HEK293 (cell line): ENCODE measurements around the gene SVIL.

Experiments
- CTCF ChIA-PET: fragments of 350-600 bp; formaldehyde crosslinking; extraction: SDS; loops from one replicate; lab custom pipeline; 2021; ENCODE audit warnings: antibody characterized with exemption; lab: Yijun Ruan, JAX
- POLR2A ChIA-PET: fragments of 300-600 bp; formaldehyde crosslinking; extraction: SDS; loops from one replicate; lab custom pipeline; 2020; ENCODE audit warnings: antibody characterized with exemption, inconsistent platforms; lab: Yijun Ruan, JAX
- H3K27ac ChIP-seq: fragments of 200-500 bp; sonication (Bioruptor generic); 2 replicates; pipeline ENCODE4 v1.5.1; 2014; ENCODE audit warnings: low read depth, low read length, control low read depth, inconsistent platforms; ENCODE audit errors: extremely low read depth
- H3K36me3 ChIP-seq, 2 experiments: fragments of 200-500 bp in 1 of 2; sonication (Bioruptor generic) in 1 of 2; 1 replicate in 1 of 2; 2 replicates in 1 of 2; pipeline ENCODE4 v1.5.1; 2014 to 2017; ENCODE audit warnings: inconsistent platforms in 2 of 2, low read length in 2 of 2; ENCODE audit not compliant: control insufficient read depth in 2 of 2, insufficient read depth in 1 of 2
- H3K4me1 ChIP-seq: fragments of 200-500 bp; sonication (Bioruptor generic); 2 replicates; pipeline ENCODE4 v1.5.1; 2014; ENCODE audit warnings: mild to moderate bottlenecking, low read length, inconsistent platforms; ENCODE audit not compliant: control insufficient read depth, insufficient read depth
- H3K4me3 ChIP-seq: 2 replicates; pipeline ENCODE4 v1.5.1; 2011; ENCODE audit warnings: low read depth, mild to moderate bottlenecking, control low read depth, low read length, moderate library complexity
- H3K9me3 ChIP-seq: fragments of 200-500 bp; sonication (Bioruptor generic); 2 replicates; pipeline ENCODE4 v1.5.1; 2014; ENCODE audit warnings: low read depth, low read length, inconsistent platforms; ENCODE audit not compliant: control insufficient read depth, insufficient read depth
- MEIS1 ChIP-seq: sonication (generic); formaldehyde crosslinking; IDR thresholded peaks from 2 replicates; pipeline ENCODE4 v1.8.1; 2022; ENCODE audit warnings: missing genetic modification reagents, mild to moderate bottlenecking, borderline replicate concordance
- SP7 ChIP-seq: fragments of 450-650 bp; formaldehyde crosslinking; IDR thresholded peaks from 2 replicates; pipeline ENCODE4 v1.5.1; 2016; ENCODE audit warnings: missing biosample characterization, missing genetic modification characterization
- TCF7L2 ChIP-seq: IDR thresholded peaks from 2 replicates; pipeline ENCODE4 v1.6.1; 2011; ENCODE audit warnings: low read depth, mild to moderate bottlenecking, inconsistent platforms, low read length, moderate library complexity, borderline replicate concordance
- ZNF157 ChIP-seq: fragments of 450-650 bp; formaldehyde crosslinking; IDR thresholded peaks from 2 replicates; pipeline ENCODE4 v1.5.1; 2016; ENCODE audit warnings: missing biosample characterization, missing genetic modification characterization
- ZNF23 ChIP-seq: fragments of 450-650 bp; formaldehyde crosslinking; IDR thresholded peaks from 2 replicates; pipeline ENCODE4 v1.5.1; 2016; ENCODE audit warnings: missing biosample characterization, missing genetic modification characterization, borderline replicate concordance
- ZNF335 ChIP-seq: fragments of 450-650 bp; formaldehyde crosslinking; conservative IDR thresholded peaks from 2 replicates; pipeline ENCODE4 v1.5.1; 2016; ENCODE audit warnings: missing biosample characterization, missing genetic modification characterization
- ZNF366 ChIP-seq: fragments of 450-650 bp; formaldehyde crosslinking; conservative IDR thresholded peaks from 2 replicates; pipeline ENCODE4 v1.5.1; 2016; ENCODE audit warnings: missing biosample characterization, missing genetic modification characterization
- ZNF596 ChIP-seq: fragments of 450-650 bp; IDR thresholded peaks from 2 replicates; pipeline ENCODE4 v1.5.0; 2018; ENCODE audit warnings: missing biosample characterization, mild to moderate bottlenecking, missing genetic modification characterization, moderate library complexity
- ZNF610 ChIP-seq: fragments of 450-650 bp; formaldehyde crosslinking; IDR thresholded peaks from 2 replicates; pipeline ENCODE4 v1.5.1; 2016; ENCODE audit warnings: missing biosample characterization, missing genetic modification characterization, borderline replicate concordance
- ZNF658 ChIP-seq: fragments of 450-650 bp; formaldehyde crosslinking; IDR thresholded peaks from 2 replicates; pipeline ENCODE4; 2016; ENCODE audit warnings: missing biosample characterization, missing genetic modification characterization
- ZNF677 ChIP-seq: fragments of 450-650 bp; IDR thresholded peaks from 2 replicates; pipeline ENCODE4 v1.5.0; 2018; ENCODE audit warnings: missing biosample characterization, mild to moderate bottlenecking, missing genetic modification characterization, moderate library complexity
- ZNF701 ChIP-seq: fragments of 450-650 bp; formaldehyde crosslinking; IDR thresholded peaks from 2 replicates; pipeline ENCODE4 v1.5.1; 2016; ENCODE audit warnings: missing biosample characterization, missing genetic modification characterization
- ZNF747 ChIP-seq: fragments of 450-650 bp; formaldehyde crosslinking; IDR thresholded peaks from 2 replicates; pipeline ENCODE4 v1.5.1; 2016; ENCODE audit warnings: missing biosample characterization, missing genetic modification characterization
- TF ChIP-seq, protein P1 (sequence below): fragments of 450-650 bp; formaldehyde crosslinking; IDR thresholded peaks from 2 replicates; pipeline ENCODE4 v1.5.1; 2016; ENCODE audit warnings: missing biosample characterization, missing genetic modification characterization
- TF ChIP-seq, protein P2 (sequence below): fragments of 450-650 bp; formaldehyde crosslinking; IDR thresholded peaks from 2 replicates; pipeline ENCODE4 v1.5.1; 2016; ENCODE audit warnings: missing biosample characterization, missing genetic modification characterization
- TF ChIP-seq, protein P3 (sequence below): fragments of 450-650 bp; formaldehyde crosslinking; IDR thresholded peaks from 2 replicates; pipeline ENCODE4; 2016; ENCODE audit warnings: missing biosample characterization, missing genetic modification characterization
- TF ChIP-seq, protein P4 (sequence below): fragments of 450-650 bp; formaldehyde crosslinking; IDR thresholded peaks from 2 replicates; pipeline ENCODE4 v1.5.1; 2016; ENCODE audit warnings: missing biosample characterization, missing genetic modification characterization
- TF ChIP-seq, protein P5 (sequence below): fragments of 450-650 bp; formaldehyde crosslinking; IDR thresholded peaks from 2 replicates; pipeline ENCODE4 v1.5.1; 2016; ENCODE audit warnings: missing biosample characterization, missing genetic modification characterization

Gene SVIL

DNA sequence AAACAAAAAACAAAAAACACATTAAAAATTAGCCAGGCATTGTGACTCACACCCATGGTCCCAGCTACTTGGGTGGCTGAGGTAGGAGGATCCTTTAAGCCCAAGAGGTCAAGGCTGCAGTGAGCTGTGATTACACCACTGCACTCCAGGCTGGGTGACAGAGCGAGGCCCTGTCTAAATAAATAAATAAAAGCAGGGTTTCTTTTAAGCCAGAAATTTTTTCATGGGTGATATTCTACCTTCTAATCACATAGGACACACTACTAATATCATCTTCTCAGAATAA lies 14.2 kb upstream of the SVIL start (continued):
- TF ChIP-seq ZNF157 (tag by site-specific recombination) (no peak), ZNF23 (no peak)

DNA sequence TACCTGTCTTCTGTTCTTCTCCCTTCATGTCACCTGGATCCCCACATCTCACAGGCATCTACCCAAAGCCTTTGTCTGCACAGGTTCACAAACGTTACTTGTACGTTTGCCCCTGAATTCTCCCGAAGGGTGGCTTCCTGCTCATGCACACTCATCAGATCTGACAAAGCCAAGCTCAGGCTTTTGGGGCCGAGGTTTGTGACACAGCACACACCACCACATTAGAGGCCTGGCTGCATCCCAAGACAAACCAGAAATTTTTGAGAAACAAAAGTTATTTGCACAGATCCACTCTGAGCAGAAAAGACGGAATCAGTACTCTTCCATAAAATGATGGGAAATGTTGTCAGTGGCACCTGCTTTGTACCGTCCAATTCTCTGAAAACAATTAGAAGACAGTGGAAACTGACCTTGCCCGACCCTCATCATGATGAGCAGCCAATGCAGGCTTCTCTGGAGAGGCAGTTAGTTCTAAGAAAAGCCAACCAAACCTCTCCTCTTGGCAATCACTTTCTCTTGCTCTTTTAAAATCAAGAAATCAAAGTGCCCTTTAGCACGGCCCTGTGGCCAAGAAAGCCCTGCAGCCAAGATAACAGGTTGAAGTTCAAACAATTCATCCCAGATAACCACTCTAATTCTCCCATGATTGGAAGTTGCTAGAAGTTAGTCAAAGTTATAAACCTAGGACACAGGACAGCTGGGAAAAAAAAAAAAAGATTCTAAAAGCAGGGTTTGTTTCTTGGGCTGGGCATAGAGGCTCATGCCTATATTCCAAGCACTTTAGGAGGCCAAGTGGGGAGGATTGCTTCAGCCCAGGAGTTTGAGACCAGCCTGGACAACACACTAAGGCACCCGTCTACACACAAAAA lies 13.6 kb upstream of the SVIL start:
- no peaks in the 10 kb centered on the region for H3K9me3 ChIP-seq
- CTCF ChIA-PET: interaction anchor here (0.8 to 1.0 kb wide), 2 partner anchors 13 to 250 kb away, joined by 4 to 5 read pairs; no protein-coding TSS in a partner anchor
- H3K36me3 ChIP-seq: no peaks in the 10 kb centered on the region
- peaks cover 37% of the 10 kb centered on the region for H3K4me1 ChIP-seq
- H3K4me3 ChIP-seq: no peak overlapping the region
- POLR2A ChIA-PET: interaction anchor here (1.3 kb wide), 1 partner anchor 40 kb away, joined by 5 read pairs; no protein-coding TSS in a partner anchor
- H3K27ac ChIP-seq: no peak overlapping the region; the same call in 1 of the 2 replicates
- TF ChIP-seq, protein P1, sequence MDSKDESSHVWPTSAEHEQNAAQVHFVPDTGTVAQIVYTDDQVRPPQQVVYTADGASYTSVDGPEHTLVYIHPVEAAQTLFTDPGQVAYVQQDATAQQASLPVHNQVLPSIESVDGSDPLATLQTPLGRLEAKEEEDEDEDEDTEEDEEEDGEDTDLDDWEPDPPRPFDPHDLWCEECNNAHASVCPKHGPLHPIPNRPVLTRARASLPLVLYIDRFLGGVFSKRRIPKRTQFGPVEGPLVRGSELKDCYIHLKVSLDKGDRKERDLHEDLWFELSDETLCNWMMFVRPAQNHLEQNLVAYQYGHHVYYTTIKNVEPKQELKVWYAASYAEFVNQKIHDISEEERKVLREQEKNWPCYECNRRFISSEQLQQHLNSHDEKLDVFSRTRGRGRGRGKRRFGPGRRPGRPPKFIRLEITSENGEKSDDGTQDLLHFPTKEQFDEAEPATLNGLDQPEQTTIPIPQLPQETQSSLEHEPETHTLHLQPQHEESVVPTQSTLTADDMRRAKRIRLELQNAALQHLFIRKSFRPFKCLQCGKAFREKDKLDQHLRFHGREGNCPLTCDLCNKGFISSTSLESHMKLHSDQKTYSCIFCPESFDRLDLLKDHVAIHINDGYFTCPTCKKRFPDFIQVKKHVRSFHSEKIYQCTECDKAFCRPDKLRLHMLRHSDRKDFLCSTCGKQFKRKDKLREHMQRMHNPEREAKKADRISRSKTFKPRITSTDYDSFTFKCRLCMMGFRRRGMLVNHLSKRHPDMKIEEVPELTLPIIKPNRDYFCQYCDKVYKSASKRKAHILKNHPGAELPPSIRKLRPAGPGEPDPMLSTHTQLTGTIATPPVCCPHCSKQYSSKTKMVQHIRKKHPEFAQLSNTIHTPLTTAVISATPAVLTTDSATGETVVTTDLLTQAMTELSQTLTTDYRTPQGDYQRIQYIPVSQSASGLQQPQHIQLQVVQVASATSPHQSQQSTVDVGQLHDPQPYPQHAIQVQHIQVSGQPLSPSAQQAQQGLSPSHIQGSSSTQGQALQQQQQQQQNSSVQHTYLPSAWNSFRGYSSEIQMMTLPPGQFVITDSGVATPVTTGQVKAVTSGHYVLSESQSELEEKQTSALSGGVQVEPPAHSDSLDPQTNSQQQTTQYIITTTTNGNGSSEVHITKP (tag by site-specific recombination): no peak
- TF ChIP-seq, protein P2, sequence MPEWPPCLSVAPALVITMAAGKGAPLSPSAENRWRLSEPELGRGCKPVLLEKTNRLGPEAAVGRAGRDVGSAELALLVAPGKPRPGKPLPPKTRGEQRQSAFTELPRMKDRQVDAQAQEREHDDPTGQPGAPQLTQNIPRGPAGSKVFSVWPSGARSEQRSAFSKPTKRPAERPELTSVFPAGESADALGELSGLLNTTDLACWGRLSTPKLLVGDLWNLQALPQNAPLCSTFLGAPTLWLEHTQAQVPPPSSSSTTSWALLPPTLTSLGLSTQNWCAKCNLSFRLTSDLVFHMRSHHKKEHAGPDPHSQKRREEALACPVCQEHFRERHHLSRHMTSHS (tag by site-specific recombination): no peak
- TF ChIP-seq ZNF658 (no peak), ZNF366 (tag by site-specific recombination) (no peak), TCF7L2 (no peak), ZNF677 (no peak), MEIS1 (CRISPR knock-in tag) (no peak), ZNF596 (tag by site-specific recombination) (no peak), ZNF610 (tag by site-specific recombination) (no peak), SP7 (tag by site-specific recombination) (no peak), ZNF701 (tag by site-specific recombination) (no peak), ZNF335 (tag by site-specific recombination) (0 out of 2 replicates have a peak, but pooled peaks have one; percentile 32), ZNF747 (tag by site-specific recombination) (no peak)
- TF ChIP-seq, protein P3, sequence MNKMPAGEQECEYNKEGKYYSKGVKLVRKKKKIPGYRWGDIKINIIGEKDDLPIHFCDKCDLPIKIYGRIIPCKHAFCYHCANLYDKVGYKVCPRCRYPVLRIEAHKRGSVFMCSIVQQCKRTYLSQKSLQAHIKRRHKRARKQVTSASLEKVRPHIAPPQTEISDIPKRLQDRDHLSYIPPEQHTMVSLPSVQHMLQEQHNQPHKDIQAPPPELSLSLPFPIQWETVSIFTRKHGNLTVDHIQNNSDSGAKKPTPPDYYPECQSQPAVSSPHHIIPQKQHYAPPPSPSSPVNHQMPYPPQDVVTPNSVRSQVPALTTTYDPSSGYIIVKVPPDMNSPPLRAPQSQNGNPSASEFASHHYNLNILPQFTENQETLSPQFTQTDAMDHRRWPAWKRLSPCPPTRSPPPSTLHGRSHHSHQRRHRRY (tag by site-specific recombination): no peak
- TF ChIP-seq, protein P4, sequence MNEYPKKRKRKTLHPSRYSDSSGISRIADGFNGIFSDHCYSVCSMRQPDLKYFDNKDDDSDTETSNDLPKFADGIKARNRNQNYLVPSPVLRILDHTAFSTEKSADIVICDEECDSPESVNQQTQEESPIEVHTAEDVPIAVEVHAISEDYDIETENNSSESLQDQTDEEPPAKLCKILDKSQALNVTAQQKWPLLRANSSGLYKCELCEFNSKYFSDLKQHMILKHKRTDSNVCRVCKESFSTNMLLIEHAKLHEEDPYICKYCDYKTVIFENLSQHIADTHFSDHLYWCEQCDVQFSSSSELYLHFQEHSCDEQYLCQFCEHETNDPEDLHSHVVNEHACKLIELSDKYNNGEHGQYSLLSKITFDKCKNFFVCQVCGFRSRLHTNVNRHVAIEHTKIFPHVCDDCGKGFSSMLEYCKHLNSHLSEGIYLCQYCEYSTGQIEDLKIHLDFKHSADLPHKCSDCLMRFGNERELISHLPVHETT (tag by site-specific recombination): 0 out of 2 replicates have a peak, but pooled peaks have one; percentile 28
- TF ChIP-seq, protein P5, sequence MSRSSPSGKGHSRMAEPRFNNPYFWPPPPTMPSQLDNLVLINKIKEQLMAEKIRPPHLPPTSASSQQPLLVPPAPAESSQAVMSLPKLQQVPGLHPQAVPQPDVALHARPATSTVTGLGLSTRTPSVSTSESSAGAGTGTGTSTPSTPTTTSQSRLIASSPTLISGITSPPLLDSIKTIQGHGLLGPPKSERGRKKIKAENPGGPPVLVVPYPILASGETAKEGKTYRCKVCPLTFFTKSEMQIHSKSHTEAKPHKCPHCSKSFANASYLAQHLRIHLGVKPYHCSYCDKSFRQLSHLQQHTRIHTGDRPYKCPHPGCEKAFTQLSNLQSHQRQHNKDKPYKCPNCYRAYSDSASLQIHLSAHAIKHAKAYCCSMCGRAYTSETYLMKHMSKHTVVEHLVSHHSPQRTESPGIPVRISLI (tag by site-specific recombination): peak; percentile 71
- TF ChIP-seq, all 188 proteins: peak for 3
